KG1 (cell line): ENCODE data around the gene DHRSX.
"Not testable (repeated sequence)": the region's sequence is repeated elsewhere in the genome, so short reads cannot be mapped to it uniquely, and the experiment has no call there.

Experiments
- DNase-seq: peaks from one replicate; lab custom pipeline; 2025; lab: John Stamatoyannopoulos, UW

The DHRSX gene

GRCh38 chrX:2474280-2474962 is 26.4 kb downstream of the DHRSX start:
- DNase-seq = no peak

GRCh38 chrX:2473064-2473463 is 27.7 kb downstream of the DHRSX start:
- not testable (repeated sequence) for DNase-seq

GRCh38 chrX:2471641-2472040 is 29.1 kb downstream of the DHRSX start:
- no peak for DNase-seq

GRCh38 chrX:2471126-2471525 is 29.6 kb downstream of the DHRSX start:
- DNase-seq = not testable (repeated sequence)

- not testable (repeated sequence) for DNase-seq
Measured at GRCh38 chrX:2469852-2470251, 30.9 kb downstream of the DHRSX start.

GRCh38 chrX:2469196-2469685 is 31.5 kb downstream of the DHRSX start:
- DNase-seq = no peak

GRCh38 chrX:2468261-2469195 is 32.2 kb downstream of the DHRSX start:
- no peak for DNase-seq

GRCh38 chrX:2466876-2467656 is 33.7 kb downstream of the DHRSX start:
- DNase-seq = no peak

- DNase-seq = no peak
Measured at GRCh38 chrX:2464677-2465166, 36.1 kb downstream of the DHRSX start.

- DNase-seq = no peak
Measured at GRCh38 chrX:2463973-2464676, 36.7 kb downstream of the DHRSX start.

GRCh38 chrX:2463481-2463880 is 37.3 kb downstream of the DHRSX start:
- not testable (repeated sequence) for DNase-seq

GRCh38 chrX:2462780-2463179 is 38.0 kb downstream of the DHRSX start:
- DNase-seq = no peak

- no peak for DNase-seq
Measured at GRCh38 chrX:2462074-2462473, 38.7 kb downstream of the DHRSX start.

- no peak for DNase-seq
Measured at GRCh38 chrX:2461711-2462016, 39.1 kb downstream of the DHRSX start.

- not testable (repeated sequence) for DNase-seq
Measured at GRCh38 chrX:2460821-2461710, 39.7 kb downstream of the DHRSX start.

GRCh38 chrX:2460048-2460447 is 40.7 kb downstream of the DHRSX start:
- not testable (repeated sequence) for DNase-seq

- no peak for DNase-seq
Measured at GRCh38 chrX:2458309-2458708, 42.5 kb downstream of the DHRSX start.

GRCh38 chrX:2457289-2458133 is 43.3 kb downstream of the DHRSX start:
- no peak for DNase-seq

GRCh38 chrX:2456091-2456490 is 44.7 kb downstream of the DHRSX start:
- DNase-seq = not testable (repeated sequence)

GRCh38 chrX:2454620-2455019 is 46.2 kb downstream of the DHRSX start:
- not testable (repeated sequence) for DNase-seq
